Measurements from ENCODE around the gene RIOK1. TPM values are rescaled to one million over a fixed set of nuclear protein-coding genes. Genes with fewer than 3 reads are reported as not detected.

RIOK1 gene
- total and polyA plus RNA-seq, 9 of the 15 experiments (the other 6 are each of a cell fraction or from before 2014, with no cell fraction given): 24.9 to 101 (median 52.2) TPM

- Histone ChIP-seq H4K20me1 (replicated peaks; ENCODE audit: control insufficient read depth, insufficient read depth, low read length) (no peaks in the 10 kb centered on the region; the same call in 1 of the 2 replicates), H3K27ac (ENCODE audit: extremely low read depth, low read depth, low read length) (no peak overlapping the region; the same call in 2 of the 3 replicates), H2AFZ (ENCODE audit: low read depth, low read length) (no peak overlapping the region), H3K79me2 (ENCODE audit: control insufficient read depth, insufficient read depth, low read length) (peaks cover 50% of the 10 kb centered on the region), H3K27me3 (ENCODE audit: control insufficient read depth in 2 of 2, insufficient read depth in 2 of 2, low read length in 2 of 2) (no peaks in the 10 kb centered on the region), H3K9me3 (replicated peaks; ENCODE audit: control insufficient read depth, insufficient read depth, low read depth, low read length) (no peaks in the 10 kb centered on the region), H3K4me1 (replicated peaks in 1 of 2; ENCODE audit: control insufficient read depth in 2 of 2, insufficient read depth in 2 of 2, low read length in 2 of 2) (peaks cover 20 to 21% of the 10 kb centered on the region in 2 experiments; a peak in 4 of 5 replicates), H3K4me3 (peak overlapping the region; percentile 67), H3K9me1 (ENCODE audit: control insufficient read depth, insufficient read depth, low read length) (no peaks in the 10 kb centered on the region), H3K36me3 (ENCODE audit: control insufficient read depth, insufficient read depth, low read length) (peaks cover 44% of the 10 kb centered on the region), H3K9ac (ENCODE audit: insufficient read depth in 1 of 2, low read depth in 2 of 2, low read length in 2 of 2) (peak overlapping the region in 1 of 2 experiments; percentile 85; a peak in 2 of 4 replicates), H3K4me2 (ENCODE audit: insufficient read depth, low read length) (peak overlapping the region; percentile 99)
- FAIRE-seq (no peak), ATAC-seq (no peak), DNase-seq (ENCODE audit: extremely low read depth in 1 of 4, low spot score in 3 of 4) (no peak)
- BruUV-seq (replicated peaks): no TSS peak
- in situ Hi-C loops (cut with MboI) (no loop called here), intact Hi-C loops (cut with micrococcal nuclease) (no loop called here)
- WGBS (ENCODE audit: insufficient coverage, low coverage, missing lambda C conversion rate): 15% methylated on average over 4 of the region's 4 CpGs
- peak; percentile 70; the same call in 1 of the 2 replicates for TF ChIP-seq SPI1 (IDR thresholded peaks at IDR 0.05; ENCODE audit: borderline replicate concordance, low read depth, low read length)
- TF ChIP-seq ZBTB2 (IDR thresholded peaks at IDR 0.05): no peak
- no peak for TF ChIP-seq PYGO2 (tag; IDR thresholded peaks at IDR 0.05)
- TF ChIP-seq CEBPZ (IDR thresholded peaks at IDR 0.05; ENCODE audit: borderline replicate concordance, low read depth, low read length): no peak
- POLR2A ChIA-PET: interaction anchor here (0.8 to 0.9 kb wide), 2 partner anchors 29 to 102 kb away, joined by 3 to 4 read pairs; no protein-coding TSS in a partner anchor
- CTCF ChIA-PET (ENCODE audit: low intra/inter-chr PET ratio): interaction anchor here (0.5 kb wide), 1 partner anchor 223 kb away, joined by 4 read pairs; no protein-coding TSS in a partner anchor
Observed at GRCh38 chr6:7391151-7391550, 1.5 kb downstream of the RIOK1 start.

All from K562 (cell line).